NB4 (cell line): ENCODE measurements around the gene SLC16A1.

ENCODE experiments used
- MYC ChIP-seq: IDR thresholded peaks from 2 replicates; pipeline ENCODE4 v1.6.1; 2011; ENCODE audit warnings: low read depth, low read length
- POLR2A ChIP-seq: IDR thresholded peaks from 2 replicates; pipeline ENCODE4 v1.6.1; 2011; ENCODE audit warnings: mild to moderate bottlenecking; ENCODE audit not compliant: insufficient read length; ENCODE audit errors: extremely low read depth
- TF ChIP-seq, protein P1 (sequence below): IDR thresholded peaks from one replicate; pipeline ENCODE4 v1.5.1; 2012; ENCODE audit warnings: low read depth, low read length

DNA sequence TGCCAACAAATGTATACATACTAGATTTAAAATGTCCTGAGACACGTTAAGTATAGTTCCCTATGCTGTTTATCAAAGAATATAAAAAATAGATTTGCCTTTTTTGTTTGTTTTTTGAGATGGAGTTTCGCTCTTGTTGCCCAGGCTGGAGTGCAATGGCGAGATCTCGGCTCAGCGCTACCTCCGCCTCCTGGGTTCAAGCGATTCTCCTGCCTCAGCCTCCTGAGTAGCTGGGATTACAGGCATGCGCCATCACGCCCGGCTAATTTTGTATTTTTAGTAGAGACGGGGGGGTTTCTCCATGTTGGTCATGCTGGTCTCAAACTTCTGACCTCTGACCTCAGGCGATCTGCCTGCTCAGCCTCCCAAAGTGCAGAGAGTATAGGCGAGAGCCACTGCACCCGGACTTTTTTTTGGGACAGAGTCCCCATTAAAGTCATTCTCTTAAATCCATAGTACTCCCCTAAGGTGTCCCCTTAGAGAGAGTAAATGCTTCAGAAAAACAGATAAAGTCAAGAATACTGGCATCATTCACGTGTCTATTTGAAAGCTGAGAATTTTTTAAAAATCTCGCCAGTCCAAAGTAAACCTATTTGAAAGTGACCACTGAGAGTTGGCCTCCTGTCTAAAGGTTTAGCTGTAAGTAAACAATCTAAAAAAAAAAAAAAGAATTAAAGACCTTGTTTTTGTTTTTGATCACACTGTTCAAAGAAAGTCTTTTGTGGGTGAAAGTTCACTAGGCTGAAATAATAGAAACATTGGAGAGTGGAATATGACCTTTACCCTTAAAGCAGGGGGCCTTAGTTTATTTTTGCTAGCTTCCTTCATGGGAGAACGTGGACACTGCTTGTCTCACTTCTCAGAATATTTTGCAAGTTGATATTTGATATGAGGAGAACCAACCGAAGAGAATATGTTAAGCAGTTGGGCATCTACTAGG lies 48.0 kb upstream of the SLC16A1 start:
- TF ChIP-seq, protein P1, sequence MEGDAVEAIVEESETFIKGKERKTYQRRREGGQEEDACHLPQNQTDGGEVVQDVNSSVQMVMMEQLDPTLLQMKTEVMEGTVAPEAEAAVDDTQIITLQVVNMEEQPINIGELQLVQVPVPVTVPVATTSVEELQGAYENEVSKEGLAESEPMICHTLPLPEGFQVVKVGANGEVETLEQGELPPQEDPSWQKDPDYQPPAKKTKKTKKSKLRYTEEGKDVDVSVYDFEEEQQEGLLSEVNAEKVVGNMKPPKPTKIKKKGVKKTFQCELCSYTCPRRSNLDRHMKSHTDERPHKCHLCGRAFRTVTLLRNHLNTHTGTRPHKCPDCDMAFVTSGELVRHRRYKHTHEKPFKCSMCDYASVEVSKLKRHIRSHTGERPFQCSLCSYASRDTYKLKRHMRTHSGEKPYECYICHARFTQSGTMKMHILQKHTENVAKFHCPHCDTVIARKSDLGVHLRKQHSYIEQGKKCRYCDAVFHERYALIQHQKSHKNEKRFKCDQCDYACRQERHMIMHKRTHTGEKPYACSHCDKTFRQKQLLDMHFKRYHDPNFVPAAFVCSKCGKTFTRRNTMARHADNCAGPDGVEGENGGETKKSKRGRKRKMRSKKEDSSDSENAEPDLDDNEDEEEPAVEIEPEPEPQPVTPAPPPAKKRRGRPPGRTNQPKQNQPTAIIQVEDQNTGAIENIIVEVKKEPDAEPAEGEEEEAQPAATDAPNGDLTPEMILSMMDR = no peak
- TF ChIP-seq POLR2A (no peak), MYC (no peak)
